NCI-H748 treated with DMSO at 0.1 percent for 48 hours (cell line): ENCODE results near the gene NRG3.
"Not testable (repeated sequence)": the region's sequence is repeated elsewhere in the genome, so short reads cannot be mapped to it uniquely, and the experiment has no call there.

ENCODE experiments used
- DNase-seq: peaks from one replicate; lab custom pipeline; 2025; lab: John Stamatoyannopoulos, UW

NRG3 gene

GRCh38 chr10:81961451-81962184 lies 86.6 kb downstream of the NRG3 start:
- no peak for DNase-seq

- no peak for DNase-seq
These were observed 88.6 kb downstream of the NRG3 start for GRCh38 chr10:81963606-81964005.

- no peak for DNase-seq
These were observed 92.7 kb downstream of the NRG3 start for GRCh38 chr10:81967716-81968115.

- DNase-seq = no peak
These were observed 94.1 kb downstream of the NRG3 start for GRCh38 chr10:81969136-81969535.

GRCh38 chr10:81978238-81978637 lies 103.2 kb downstream of the NRG3 start:
- no peak for DNase-seq

GRCh38 chr10:81981724-81982123 lies 106.7 kb downstream of the NRG3 start:
- no peak for DNase-seq

GRCh38 chr10:81984428-81984827 lies 109.4 kb downstream of the NRG3 start:
- no peak for DNase-seq

- DNase-seq = no peak
These were observed 120.3 kb downstream of the NRG3 start for GRCh38 chr10:81995254-81995653.

GRCh38 chr10:81996927-81997326 lies 121.9 kb downstream of the NRG3 start:
- DNase-seq = no peak

GRCh38 chr10:82020999-82021398 lies 146.0 kb downstream of the NRG3 start:
- no peak for DNase-seq

GRCh38 chr10:82027711-82028110 lies 152.7 kb downstream of the NRG3 start:
- DNase-seq = no peak

GRCh38 chr10:82037076-82037475 lies 162.1 kb downstream of the NRG3 start:
- DNase-seq = no peak

- no peak for DNase-seq
These were observed 163.6 kb downstream of the NRG3 start for GRCh38 chr10:82038587-82038986.

GRCh38 chr10:82040336-82040735 lies 165.3 kb downstream of the NRG3 start:
- DNase-seq = no peak

GRCh38 chr10:82041018-82041417 lies 166.0 kb downstream of the NRG3 start:
- no peak for DNase-seq

- DNase-seq = no peak
These were observed 181.4 kb downstream of the NRG3 start for GRCh38 chr10:82056391-82056790.

GRCh38 chr10:82067192-82067591 lies 192.2 kb downstream of the NRG3 start:
- not testable (repeated sequence) for DNase-seq

- DNase-seq = no peak
These were observed 193.5 kb downstream of the NRG3 start for GRCh38 chr10:82068501-82068900.

- DNase-seq = no peak
These were observed 196.2 kb downstream of the NRG3 start for GRCh38 chr10:82071231-82071630.

GRCh38 chr10:82072124-82072523 lies 197.1 kb downstream of the NRG3 start:
- DNase-seq = no peak

- no peak for DNase-seq
These were observed 200.6 kb downstream of the NRG3 start for GRCh38 chr10:82075605-82076004.

GRCh38 chr10:82084496-82084895 lies 209.5 kb downstream of the NRG3 start:
- no peak for DNase-seq

- no peak for DNase-seq
These were observed 209.9 kb downstream of the NRG3 start for GRCh38 chr10:82084904-82085303.

- no peak for DNase-seq
These were observed 214.3 kb downstream of the NRG3 start for GRCh38 chr10:82089327-82089726.
